ENCODE measurements around the gene AKNA.

DNA sequence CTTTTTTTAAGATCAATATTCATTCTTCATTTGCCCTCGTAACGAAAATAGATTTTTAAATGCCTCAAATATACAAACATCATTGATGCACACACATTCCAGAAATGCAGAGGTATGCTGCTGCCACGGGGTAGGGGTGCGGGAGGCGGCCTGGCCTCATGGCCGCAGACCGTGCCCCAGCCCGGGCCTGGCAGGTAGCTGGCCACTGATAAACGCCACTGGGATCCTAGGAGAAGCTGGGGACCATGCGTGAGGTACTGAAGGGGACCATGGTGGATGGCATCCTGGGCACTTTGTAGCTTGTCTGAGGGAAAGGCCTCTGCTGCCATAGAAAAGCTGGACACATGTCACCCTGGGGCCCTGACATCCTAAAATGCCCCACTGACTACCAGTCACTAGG, 51.6 kb downstream of the AKNA start:
- TF ChIP-seq, protein P1, sequence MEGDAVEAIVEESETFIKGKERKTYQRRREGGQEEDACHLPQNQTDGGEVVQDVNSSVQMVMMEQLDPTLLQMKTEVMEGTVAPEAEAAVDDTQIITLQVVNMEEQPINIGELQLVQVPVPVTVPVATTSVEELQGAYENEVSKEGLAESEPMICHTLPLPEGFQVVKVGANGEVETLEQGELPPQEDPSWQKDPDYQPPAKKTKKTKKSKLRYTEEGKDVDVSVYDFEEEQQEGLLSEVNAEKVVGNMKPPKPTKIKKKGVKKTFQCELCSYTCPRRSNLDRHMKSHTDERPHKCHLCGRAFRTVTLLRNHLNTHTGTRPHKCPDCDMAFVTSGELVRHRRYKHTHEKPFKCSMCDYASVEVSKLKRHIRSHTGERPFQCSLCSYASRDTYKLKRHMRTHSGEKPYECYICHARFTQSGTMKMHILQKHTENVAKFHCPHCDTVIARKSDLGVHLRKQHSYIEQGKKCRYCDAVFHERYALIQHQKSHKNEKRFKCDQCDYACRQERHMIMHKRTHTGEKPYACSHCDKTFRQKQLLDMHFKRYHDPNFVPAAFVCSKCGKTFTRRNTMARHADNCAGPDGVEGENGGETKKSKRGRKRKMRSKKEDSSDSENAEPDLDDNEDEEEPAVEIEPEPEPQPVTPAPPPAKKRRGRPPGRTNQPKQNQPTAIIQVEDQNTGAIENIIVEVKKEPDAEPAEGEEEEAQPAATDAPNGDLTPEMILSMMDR (IDR thresholded peaks at IDR 0.05): no peak
- TF ChIP-seq POLR2A (IDR thresholded peaks at IDR 0.05) (no peak), POLR2AphosphoS5 (IDR thresholded peaks at IDR 0.05) (no peak)
